ENCODE data around the gene TNFSF8.

Gene TNFSF8

DNA sequence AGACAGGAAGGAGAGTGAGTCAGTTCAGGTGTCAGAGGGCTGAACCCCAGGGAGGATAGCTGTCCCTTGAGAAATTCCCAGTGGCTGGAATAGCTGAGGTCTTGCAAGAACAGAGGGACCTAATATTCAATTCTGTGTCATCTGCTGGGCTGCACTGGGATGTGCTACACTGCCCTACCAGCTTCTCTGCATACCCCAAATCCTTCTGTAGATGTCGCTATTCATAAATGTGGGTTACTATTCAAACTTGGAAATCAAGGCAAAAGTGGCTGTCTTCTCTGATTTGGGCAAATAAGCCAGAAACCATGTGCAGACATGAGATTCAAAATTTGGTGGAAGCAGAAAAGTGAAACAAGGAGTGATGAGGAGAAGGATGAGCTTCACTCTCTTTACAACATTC is 16.3 kb downstream of the TNFSF8 start:
- peak; percentile 23 for TF ChIP-seq CTCF (conservative IDR thresholded peaks at IDR 0.05; ENCODE audit: low read depth, low read length)
- H3K4me3 ChIP-seq (ENCODE audit: low read length), result no peak overlapping the region
- DNase-seq (ENCODE audit: low read depth), result no peak

DNA sequence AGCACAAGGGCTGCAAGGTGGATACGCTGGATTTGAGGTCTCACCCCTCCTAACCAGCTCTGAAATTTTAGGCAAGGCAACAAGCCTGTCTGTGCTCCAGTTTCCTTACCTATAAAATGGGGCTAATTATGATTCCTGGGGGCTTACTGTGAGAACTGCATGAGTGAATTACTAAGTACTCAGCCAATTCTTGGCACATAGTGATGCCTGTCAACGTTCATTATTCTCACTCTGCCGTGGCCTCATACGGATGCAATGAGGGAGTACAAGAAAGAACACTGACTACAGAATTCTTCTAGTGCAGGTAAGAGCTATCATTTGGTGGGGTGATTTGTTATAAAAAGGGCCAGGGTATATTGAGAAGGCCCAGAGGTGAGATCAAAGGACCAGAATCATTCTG is 16.7 kb downstream of the TNFSF8 start:
- no peak for DNase-seq (ENCODE audit: low read depth)
- H3K4me3 ChIP-seq (ENCODE audit: low read length), result no peak overlapping the region
- no peak for TF ChIP-seq CTCF (conservative IDR thresholded peaks at IDR 0.05; ENCODE audit: low read depth, low read length)

DNA sequence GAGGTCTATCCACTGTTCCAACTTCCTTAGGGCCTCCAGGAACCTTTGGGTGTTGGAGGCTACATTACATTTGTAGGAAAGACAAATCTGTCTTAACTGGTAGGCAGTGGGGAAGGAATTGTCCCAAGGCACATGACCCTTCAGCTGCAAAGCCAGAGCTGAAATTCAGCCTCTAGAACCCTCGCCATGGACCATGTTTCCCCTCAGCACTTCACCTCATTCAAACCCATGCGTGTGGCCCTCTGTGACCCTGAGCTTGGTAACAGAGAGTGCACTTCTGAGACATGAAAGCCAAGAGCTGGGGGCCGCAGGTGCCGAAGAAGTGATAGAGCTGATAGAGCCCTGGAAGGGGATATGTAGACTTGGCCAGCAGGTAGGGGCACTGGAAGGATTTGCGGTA is 17.2 kb downstream of the TNFSF8 start:
- no peak overlapping the region for H3K4me3 ChIP-seq (ENCODE audit: low read length)
- TF ChIP-seq CTCF (conservative IDR thresholded peaks at IDR 0.05; ENCODE audit: low read depth, low read length), result no peak
- DNase-seq (ENCODE audit: low read depth), result no peak

- DNase-seq (ENCODE audit: low read depth), result no peak
- peak; percentile 79 for TF ChIP-seq CTCF (conservative IDR thresholded peaks at IDR 0.05; ENCODE audit: low read depth, low read length)
- H3K4me3 ChIP-seq (ENCODE audit: low read length), result no peak overlapping the region
Observed at GRCh38 chr9:114911167-114911821, 19.1 kb downstream of the TNFSF8 start.

- no peak for TF ChIP-seq CTCF (conservative IDR thresholded peaks at IDR 0.05; ENCODE audit: low read depth, low read length)
- no peak for DNase-seq (ENCODE audit: low read depth)
- H3K4me3 ChIP-seq (ENCODE audit: low read length), result no peak overlapping the region
Observed at GRCh38 chr9:114910541-114910940, 19.9 kb downstream of the TNFSF8 start.

- no peak for DNase-seq (ENCODE audit: low read depth)
- TF ChIP-seq CTCF (conservative IDR thresholded peaks at IDR 0.05; ENCODE audit: low read depth, low read length), result no peak
- H3K4me3 ChIP-seq (ENCODE audit: low read length), result no peak overlapping the region
Observed at GRCh38 chr9:114909661-114910060, 20.7 kb downstream of the TNFSF8 start.

- TF ChIP-seq CTCF (conservative IDR thresholded peaks at IDR 0.05; ENCODE audit: low read depth, low read length), result no peak
- DNase-seq (ENCODE audit: low read depth), result no peak
- no peak overlapping the region for H3K4me3 ChIP-seq (ENCODE audit: low read length)
Observed at GRCh38 chr9:114908805-114909448, 21.5 kb downstream of the TNFSF8 start.
